Measurements from ENCODE around the gene TMIGD2.

TMIGD2 gene

GRCh38 chr19:4326837-4327251 lies 24.7 kb upstream of the TMIGD2 start:
- no peak for DNase-seq (ENCODE audit: low read depth, low spot score)

- DNase-seq (ENCODE audit: low read depth, low spot score) = no peak
These were observed 24.1 kb upstream of the TMIGD2 start for GRCh38 chr19:4326215-4326836.

GRCh38 chr19:4324228-4324627 lies 22.0 kb upstream of the TMIGD2 start:
- no peak for DNase-seq (ENCODE audit: low read depth, low spot score)

DNA sequence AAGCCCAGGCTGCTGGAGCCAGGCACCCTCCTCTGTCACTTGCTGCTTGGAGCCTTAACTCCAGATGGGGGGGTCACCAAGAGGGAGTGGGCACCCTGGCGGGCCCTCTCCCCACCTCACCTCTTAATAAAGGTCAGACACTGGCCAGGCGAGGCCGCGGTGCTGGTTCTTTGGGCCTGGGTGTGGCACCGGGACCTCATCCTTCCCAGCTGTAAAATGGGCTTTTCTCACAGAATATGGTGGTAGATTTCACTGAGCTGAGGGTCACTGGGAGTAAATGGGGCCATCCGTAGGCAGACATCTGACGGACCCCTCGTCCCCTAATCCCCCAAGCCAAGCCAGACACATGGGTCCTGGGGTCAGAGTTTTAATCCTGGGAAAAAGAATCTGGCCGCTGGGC lies 21.5 kb upstream of the TMIGD2 start:
- DNase-seq (ENCODE audit: low read depth, low spot score) = no peak

GRCh38 chr19:4322942-4323665 lies 20.9 kb upstream of the TMIGD2 start:
- DNase-seq (ENCODE audit: low read depth, low spot score) = no peak

DNA sequence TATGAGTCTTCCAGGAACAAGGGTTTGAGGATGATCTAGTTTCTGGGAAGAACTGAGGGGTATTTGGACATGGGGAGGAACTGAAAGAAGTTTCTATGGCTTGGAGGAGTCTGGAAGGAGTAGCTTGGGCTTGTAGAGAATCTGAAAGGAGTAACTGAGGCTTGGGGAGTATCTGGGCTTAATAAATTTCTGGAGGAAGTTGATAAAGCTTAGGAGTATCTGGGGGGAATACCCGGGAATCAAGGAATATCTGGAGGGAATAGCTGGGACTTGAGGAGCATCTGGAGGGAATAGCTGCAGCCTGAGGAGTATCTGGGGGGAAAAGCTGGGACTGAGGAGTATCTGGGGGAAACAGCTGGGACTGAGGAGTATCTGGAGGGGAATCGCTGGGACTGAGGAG lies 18.2 kb upstream of the TMIGD2 start:
- DNase-seq (ENCODE audit: low read depth, low spot score) = no peak

- DNase-seq (ENCODE audit: low read depth, low spot score) = no peak
These were observed 17.0 kb upstream of the TMIGD2 start for GRCh38 chr19:4319067-4319718.

GRCh38 chr19:4318460-4318859 lies 16.3 kb upstream of the TMIGD2 start:
- no peak for DNase-seq (ENCODE audit: low read depth, low spot score)

GRCh38 chr19:4316956-4317355 lies 14.8 kb upstream of the TMIGD2 start:
- DNase-seq (ENCODE audit: low read depth, low spot score) = no peak

DNA sequence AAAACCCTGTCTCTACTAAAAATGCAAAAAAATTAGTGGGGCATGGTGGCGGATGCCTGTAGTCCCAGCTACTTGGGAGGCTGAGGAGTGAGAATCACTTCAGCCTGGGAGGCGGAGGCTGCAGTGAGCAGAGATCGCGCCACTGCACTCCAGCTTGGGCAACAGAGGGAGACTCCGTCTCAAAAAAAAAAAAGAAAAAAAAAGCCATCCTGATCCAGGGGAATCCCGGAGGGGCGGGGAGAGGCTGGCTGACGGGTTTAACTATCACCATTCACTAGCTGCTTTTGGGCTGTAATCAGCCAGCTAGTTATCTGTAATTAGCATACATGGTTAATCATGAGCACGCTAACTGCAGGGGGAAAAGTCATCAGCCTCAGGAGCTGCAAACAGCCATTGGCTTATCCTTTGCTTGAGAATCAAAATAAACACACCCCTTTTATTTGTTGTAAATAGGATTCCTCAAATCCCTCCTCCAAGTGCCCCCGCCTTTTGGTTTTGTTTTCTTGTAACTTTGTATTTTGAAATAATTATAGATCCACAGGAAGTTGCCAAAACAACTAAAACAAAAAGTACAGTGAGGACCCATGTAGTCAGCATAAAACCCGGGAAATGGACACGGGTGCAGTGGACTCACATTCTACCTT lies 11.8 kb upstream of the TMIGD2 start:
- DNase-seq (ENCODE audit: low read depth, low spot score) = no peak

- no peak for DNase-seq (ENCODE audit: low read depth, low spot score)
These were observed 8.3 kb upstream of the TMIGD2 start for GRCh38 chr19:4310247-4311121.

GRCh38 chr19:4305659-4306058 lies 3.5 kb upstream of the TMIGD2 start:
- DNase-seq (ENCODE audit: low read depth, low spot score) = no peak

DNA sequence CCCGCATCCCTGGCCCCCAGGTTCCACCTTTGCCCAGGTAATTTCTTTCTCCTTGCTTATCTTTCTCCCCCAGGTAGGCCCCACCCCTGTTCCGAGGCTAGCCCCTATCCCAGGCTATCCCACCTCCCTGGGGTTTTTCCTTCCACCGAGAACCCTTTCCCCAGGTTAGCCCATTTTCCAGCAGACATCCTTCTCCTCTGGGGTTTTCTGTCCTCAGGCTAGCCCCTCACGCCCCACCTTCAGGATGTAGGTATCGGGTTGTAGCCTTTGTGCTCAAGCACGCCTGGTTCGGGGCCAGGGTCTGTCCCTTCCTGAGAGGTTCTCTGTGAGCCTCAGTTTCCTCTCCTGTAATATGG lies 3.0 kb upstream of the TMIGD2 start:
- DNase-seq (ENCODE audit: low read depth, low spot score) = no peak

GRCh38 chr19:4304538-4305256 lies 2.5 kb upstream of the TMIGD2 start, which contains the start of gene FSD1:
FSD1 (plus strand) TSS chr19:4304598; CDS start chr19:4304747, 149 bp downstream.
- no peak for DNase-seq (ENCODE audit: low read depth, low spot score)

GRCh38 chr19:4303819-4304537 lies 1.8 kb upstream of the TMIGD2 start:
- DNase-seq (ENCODE audit: low read depth, low spot score) = no peak

- no peak for DNase-seq (ENCODE audit: low read depth, low spot score)
These were observed 473 bp downstream of the TMIGD2 start for GRCh38 chr19:4301590-4302242.

DNA sequence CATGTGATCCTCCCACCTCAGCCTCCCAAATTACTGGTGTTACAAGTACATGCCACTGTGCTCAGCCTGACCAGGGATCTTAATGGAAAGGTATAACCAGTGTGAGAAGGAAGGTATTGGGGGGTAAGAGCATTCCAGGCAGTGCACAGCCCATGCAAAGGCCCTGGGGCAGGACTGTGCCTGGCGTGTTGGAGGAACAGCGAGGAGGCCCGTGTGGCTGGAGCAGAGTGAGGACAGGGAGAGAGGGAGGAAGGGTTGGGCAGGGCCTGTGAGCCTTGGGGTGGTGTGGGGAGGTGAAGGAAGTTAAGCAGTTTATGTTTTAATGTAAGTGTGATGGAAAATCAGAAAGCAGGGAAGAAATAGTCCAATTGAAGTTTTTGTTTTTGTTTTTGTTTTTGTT lies 1.6 kb downstream of the TMIGD2 start:
- DNase-seq (ENCODE audit: low read depth, low spot score) = no peak

- no peak for DNase-seq (ENCODE audit: low read depth, low spot score)
These were observed 3.2 kb downstream of the TMIGD2 start for GRCh38 chr19:4298810-4299550.
